ENCODE results near the gene APC2.
"Not testable (repeated sequence)": the region's sequence is repeated elsewhere in the genome, so short reads cannot be mapped to it uniquely, and the experiment has no call there.

Gene APC2

DNA sequence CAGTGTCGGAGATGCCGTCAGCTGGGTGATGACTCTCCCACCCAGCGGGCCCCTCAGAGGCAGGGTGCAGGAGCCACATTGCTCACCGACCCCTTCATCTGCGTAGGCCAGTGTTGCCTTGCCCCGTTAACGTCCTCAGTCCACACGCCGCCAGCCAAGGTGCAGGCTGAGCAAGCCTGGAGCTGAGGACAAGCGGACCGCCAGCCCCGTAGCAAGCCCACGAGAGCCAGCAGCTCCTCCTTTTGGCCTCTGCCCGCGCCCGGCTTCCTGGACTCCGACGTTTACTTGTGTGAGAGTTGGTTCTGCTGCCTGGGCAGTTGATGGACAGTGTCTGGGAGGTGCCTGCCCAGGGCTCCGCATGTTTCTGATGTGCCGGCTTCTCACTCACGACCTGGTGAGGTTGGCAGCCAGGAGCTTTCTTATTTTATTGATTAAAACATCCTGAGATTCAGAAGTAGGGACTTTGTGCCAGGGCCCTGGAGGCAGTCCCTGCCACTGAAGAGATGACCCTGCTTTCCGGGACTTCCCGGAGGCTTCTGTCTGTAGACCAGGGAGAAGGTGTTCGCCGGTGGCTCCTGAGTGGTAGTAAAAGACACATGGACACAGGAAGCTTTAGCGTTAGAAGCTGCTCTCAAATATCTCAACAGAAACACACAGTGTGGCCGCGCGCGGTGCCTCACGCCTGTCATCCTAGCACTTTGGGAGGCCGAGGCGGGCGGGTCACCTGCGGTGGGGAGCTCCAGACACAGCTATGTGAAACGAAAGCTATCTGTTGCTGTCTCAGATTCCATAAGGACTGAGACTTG lies 36.7 kb upstream of the APC2 start:
- DNase-seq (ENCODE audit: low read depth): no peak

DNA sequence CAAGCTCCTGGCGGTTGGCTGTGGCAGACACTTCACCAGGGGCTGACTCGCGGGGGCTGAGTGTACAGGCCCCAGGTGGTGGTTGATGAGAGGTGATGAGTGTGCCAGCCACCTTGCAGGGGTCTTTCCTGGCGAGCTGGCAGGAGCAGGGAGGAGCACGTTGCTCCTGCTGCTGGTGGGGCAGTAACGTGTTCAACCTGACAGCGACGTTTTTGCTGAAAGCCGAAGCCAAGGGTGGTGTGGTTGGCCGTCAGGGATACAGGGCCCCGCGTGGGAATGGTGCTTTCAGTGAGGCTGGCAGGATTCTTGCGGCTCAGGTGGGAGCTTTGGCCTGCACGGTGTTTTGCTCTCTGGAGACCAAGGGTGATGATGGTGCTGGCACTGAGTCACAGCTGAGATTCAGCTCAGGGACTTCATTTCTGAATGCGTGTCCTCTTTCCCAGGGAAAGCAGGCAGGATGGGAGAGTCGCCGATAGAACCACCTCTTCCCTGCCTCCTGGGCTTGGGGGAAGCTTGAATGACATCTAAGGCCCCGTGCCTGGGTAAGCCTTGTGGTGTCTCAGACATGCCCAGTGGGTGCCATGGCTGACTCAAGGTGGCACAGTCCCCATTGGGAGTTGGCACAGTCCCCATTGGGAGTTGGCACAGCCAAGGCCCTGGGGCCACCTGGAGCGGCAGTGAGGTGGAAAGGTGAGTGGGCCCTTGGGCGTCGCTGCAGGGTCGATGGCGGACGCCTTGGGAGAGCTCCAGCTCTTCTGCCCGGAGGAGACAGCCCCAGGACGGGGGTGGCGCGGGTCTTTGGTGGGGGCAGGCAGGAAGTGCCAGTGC lies 33.7 kb upstream of the APC2 start:
- no peak for DNase-seq (ENCODE audit: low read depth)

DNA sequence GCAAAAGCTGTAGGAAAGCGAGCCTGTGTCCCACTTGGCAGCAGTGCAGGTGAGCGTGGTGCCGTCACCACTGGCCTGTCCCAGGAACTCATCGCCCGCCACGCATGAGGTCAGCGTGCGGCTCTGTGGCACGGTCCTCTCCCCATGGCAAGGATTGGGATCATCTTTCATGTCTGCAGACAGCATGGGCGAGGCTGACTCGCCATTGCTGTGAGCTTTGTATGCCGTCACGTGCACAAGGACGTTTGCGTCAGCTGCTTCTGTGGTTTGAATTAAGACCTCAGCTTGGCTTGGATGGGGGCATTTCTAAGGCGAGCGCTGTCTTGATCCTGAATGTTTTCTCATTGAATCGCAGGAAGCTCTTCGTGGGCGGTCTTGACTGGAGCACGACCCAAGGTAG lies 32.8 kb upstream of the APC2 start:
- no peak for DNase-seq (ENCODE audit: low read depth)

DNA sequence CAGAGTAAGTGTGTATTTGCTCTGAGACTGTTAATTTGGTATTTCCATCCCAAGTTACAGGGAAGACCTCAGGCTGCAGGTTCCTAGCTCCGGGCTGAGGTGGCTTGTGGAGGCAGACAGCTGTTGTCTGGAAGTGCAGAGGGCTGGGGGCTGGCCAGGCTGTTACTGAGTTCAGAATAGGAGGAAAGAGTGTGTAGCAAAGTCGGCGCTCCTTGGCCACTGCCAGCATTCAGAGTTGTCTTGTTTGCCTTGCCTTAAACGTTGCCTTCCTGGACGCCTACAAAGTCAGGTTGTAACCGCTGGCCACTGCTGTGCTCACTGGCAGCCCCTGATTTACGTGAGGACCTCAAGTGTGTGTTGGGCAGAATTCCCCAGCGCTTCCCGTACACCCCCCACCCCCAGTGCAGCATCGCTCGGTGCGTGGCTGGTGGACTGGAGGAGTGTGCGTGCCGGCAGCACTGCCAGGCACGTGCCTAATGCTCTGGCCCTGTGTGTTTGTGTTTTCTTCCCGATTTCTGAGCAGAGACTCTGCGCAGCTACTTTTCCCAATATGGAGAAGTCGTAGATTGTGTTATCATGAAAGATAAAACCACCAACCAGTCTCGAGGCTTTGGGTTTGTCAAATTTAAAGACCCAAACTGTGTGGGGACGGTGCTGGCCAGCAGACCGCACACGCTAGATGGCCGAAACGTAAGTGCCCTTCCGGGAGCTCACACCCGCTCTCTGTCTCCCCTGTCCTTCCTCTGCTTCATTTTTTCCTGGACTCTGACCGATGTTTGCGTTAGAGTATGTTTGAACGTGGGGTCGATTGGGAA lies 32.0 kb upstream of the APC2 start:
- no peak for DNase-seq (ENCODE audit: low read depth)

DNA sequence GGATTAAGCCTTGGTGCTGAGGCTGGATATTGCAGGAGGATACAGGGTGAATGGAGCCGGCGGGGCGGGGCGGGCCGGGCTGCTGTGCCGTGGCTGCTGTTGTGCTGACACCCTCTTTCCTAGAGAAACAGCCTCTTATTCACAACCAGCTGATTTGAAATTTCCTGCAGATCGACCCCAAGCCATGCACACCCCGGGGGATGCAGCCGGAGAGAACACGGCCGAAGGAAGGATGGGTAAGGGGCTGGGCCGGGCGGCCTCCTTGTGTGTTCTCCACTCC lies 31.5 kb upstream of the APC2 start:
- no peak for DNase-seq (ENCODE audit: low read depth)

DNA sequence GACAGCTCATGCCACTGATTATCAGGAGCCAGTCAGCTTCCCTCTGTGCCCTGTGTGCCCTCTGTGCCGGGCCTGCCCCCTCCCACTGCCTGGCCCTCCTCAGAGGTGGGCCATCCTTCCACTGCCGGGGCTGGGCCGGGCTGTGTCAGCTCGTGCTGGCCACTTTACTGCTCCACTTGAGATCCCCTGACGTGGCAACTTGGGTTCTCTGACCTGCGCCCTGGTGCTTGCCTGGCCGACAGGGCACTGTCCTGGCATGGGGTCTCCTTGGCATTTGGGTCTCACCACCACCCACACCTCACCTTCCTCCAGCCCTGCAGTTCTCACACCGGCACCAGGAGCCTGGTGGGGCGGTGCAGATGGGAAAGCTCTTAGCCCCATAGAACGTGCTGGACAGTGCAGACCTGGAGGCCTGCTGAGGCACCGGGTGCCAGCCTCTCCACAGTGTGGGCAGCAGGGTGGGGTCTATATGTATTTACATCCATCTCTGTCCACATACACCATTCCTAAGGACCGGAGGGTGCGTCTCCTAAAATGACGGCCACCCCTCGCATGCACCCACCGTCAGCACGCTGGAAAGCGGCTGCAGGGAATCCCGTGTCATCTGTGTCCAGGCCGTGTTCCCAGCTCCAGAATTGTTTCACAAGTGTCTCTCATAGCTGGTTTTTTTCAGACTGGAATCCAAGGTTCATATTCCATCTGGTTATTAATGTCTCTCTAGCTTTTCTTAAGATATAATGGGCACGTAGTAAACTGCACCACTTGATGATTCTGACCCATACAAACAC lies 30.8 kb upstream of the APC2 start:
- DNase-seq (ENCODE audit: low read depth): no peak

DNA sequence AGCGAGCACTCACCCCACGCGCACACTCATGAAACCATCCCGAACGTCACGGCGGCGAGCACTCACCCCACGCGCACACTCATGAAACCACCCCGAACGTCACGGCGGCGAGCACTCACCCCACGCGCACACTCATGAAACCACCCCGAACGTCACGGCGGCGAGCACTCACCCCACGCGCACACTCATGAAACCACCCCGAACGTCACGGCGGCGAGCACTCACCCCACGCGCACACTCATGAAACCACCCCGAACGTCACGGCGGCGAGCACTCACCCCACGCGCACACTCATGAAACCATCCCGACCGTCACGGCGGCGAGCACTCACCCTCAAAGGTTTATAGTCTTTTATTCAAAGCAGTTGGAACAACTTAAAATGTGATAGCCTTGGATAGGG lies 29.8 kb upstream of the APC2 start:
- DNase-seq (ENCODE audit: low read depth): not testable (repeated sequence)

DNA sequence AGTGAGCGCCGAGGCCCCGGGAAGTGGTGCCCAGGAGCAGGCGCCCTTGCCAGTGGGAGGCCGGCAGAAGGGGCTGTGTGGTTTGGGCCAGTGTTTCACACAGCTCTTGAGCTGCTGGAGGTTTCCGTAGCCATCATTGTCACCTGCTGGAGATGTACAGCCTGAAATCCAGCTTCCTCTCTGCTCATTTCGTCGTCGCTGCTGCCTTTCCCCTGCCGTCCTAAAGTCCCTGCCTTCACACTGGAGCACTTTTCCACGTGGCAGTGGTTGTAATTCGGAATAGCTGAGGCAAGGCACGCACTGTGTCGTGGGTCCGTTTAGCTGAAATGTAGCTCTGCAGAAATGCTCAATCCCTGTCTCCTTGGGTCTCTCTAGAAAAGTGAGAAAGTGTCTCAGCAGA lies 29.3 kb upstream of the APC2 start:
- no peak for DNase-seq (ENCODE audit: low read depth)

DNA sequence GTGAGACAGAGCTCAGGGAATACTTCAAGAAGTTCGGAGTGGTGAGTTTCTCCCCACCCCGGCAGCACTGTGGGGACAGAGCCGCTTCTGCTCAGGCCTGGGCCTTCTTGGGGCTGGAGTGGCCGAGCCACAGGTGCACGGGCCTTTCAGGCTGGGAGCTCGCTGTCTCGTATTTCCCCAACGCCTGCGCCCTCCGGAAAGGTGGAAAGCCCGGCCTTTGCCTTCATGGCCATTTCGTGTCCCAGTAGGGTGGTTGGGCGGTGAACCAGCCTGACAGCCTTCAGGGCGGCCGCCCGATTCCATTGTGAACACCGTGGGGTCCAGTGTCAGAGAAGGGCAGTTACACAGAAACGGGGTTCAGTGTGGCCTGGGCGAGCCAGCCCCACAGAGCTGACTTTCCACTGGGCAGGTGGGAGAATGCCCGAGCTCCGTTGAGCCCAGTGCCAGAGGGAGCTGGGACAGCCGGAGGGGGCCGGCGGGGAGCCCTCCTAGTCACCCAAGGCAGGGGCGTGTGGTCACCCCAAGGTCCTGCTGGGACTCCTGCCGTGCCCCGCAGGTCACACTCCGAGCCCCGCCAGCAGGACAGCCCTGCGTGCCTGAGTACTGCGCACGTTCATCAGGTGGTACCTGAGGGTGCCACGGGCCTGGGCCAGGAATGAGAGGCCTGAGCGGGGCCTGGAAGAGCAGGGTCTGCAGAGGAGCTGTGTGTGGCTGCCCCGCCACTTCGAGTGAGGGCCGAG lies 28.5 kb upstream of the APC2 start:
- no peak for DNase-seq (ENCODE audit: low read depth)

DNA sequence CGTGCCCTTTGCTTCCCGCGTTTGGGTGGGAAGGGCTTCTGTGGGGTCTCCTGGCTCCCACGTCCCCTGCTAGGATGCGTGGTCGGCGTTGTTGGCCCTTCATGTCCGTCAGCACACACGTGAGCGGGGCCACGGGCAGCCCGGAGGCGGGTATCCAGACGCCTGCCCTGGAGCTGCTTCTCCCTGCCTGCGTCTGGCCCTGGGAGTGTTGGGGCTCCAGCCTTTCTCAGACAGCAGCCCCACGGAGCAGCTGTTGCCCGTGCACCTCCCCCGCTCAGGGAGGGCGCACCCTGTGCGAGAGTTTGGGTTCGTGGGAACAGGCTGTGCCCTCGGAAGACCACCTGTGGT lies 28.0 kb upstream of the APC2 start:
- no peak for DNase-seq (ENCODE audit: low read depth)

DNA sequence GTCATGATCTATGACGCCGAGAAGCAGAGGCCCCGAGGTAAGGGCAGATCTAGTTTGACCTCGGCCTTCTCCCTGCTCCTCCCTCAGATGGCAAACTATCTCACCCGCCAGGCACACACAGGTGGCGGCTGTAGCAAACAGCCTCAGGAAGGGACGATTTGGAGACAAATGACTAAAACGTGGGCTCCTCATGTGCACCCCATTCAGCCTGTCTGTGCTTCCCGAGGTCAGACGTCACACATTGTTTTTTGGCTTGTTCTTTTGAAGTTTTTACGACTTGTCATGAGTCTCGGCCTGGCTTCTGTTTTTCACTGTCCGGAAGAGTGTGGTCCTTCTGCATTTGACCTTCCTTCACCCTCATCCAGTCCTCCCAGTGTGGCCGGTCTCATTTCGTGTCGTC lies 27.6 kb upstream of the APC2 start:
- no peak for DNase-seq (ENCODE audit: low read depth)

DNA sequence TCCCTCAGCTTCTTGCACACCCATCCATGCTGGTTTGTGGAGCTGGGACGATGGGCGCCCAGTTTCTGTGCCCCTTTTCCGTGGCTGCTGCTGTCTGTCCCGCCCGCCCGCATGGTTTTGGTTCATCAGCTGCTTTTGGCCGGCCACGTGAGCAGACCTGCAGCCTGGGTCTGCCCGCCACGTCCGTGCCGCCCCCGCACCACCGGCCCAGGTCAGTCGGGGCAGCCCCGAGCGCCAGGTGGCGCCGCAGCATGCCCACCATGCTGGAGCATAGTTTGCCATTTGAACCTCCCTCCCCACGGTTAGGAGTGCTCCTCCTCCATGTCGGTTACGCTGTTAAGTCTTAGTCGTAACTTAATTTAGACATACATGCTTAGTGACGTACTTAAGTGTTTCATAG lies 27.0 kb upstream of the APC2 start:
- DNase-seq (ENCODE audit: low read depth): no peak

DNA sequence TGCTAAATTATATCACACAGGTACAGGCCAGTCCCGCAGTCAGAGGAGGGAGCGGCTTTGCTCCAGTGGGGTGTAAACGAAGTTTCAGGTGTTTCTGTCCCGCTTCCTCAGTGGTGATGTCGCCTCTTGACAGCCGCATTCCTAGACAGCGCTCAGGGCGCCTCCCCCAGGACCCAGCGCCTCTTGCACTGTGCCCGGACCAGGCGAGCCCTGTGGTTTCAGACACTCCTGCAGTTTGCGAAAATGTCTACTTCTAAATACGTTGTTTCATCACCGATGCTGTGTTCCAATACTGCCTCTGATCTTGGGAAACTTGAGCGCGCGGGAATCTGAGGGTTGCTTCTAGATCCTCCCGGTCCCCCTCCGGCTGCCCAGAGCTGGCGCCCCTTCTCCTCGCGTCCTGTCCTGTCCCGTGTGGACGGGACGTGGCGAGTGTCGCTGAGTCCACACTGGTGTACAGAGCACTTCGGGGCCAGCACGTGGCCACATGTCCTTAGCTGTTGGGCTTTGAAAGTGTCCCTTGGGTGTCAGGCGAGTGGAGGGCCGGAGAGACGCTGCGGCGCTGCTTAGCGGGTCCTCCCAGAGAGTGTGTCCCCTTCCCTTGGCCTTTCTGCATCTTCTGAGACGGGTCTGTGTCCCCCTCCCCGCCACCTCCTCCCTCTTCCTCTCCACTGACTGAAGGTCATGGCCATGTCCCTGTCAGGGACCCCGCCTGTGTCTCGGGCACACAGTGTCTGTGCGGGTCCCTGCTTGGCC lies 26.3 kb upstream of the APC2 start:
- DNase-seq (ENCODE audit: low read depth): no peak

DNA sequence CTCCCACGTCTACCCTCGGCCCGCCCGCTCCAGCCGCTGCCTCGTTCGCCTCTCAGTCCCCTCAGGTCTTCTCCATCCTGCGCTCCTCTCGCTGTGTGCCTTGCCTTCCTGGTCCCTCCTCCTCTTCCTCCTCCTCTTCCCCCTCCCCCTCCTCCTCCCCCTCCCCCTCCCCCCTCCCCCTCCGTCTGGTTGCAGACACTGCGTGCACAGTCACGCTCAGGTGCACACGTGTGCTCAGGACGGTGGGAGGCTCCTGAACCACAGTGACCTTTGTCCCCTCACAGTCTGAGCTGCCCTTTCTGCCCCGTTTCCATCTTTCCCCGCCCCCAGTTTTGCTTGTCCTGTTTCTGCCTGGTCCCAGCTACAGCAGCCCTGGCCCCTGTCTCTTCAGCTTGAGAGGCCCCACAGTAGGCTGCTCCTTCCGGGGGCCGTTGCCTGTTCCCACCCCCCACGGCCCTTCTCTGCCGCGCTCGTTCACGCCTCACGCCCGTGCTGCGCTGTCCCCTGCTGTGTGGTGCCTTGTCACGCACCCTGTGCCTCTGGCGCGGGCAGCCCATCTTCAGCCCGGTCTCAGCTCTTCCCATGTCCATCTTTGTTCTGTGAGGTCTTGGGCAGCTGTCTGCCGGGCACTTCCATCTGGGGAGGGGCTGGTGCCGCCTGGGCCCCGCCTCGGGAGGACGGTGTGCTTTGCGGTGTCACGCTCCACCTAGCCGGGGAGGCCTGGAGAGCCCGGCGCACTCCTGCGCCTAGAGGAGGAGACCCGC lies 25.5 kb upstream of the APC2 start:
- DNase-seq (ENCODE audit: low read depth): no peak

DNA sequence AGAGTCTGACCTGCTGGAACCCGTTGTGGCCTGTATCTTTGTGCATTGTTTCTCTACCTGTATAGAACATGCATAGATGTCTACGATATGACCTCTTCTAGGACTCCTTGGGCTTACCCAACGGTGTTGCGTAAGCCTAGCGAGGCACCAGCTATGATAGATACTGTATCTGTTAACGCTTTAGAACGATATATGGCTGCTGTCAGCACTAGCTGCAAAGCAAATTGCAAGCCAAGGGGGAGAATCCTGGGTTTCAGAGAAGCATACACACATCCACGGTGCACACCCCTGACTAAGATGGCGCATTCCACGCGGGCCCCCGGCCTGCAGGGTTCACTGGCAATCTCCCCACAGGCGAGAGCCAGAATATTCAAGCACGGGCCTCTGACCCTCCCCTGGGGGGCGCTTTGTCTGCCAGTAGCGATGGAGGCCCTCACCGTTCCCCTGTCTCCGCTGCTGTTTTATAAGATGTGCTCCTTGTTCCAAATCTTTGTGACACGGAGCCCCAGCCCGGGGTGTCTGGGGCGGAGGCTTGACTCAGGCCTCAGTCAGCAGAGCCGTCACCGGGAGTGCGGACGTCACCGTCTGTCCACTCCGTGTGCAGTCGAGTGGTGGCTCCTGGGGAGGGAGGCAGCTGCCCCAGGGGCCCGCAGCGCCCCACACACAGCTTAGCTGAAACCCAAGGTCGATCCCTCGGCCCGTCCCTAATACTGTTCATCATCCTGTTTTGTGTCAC lies 24.7 kb upstream of the APC2 start:
- DNase-seq (ENCODE audit: low read depth): no peak

DNA sequence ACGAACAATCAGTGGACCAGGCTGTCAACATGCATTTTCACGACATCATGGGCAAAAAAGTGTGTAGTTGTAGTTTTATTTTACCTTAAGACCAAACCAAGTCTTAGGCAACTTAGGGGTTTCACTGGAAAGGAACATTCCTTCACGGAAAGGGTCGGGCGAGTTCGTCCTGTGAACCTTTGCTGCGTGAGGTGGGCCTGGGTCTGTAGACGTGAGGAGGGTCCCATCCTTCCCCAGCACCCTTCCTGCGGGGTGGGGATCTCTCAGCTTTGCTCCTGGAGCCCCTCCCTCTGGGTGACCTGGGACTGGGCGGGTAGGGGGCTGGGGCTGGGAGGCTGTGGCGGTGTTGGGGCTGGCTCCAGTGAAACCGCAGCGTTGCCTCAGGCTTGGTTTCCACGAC lies 24.0 kb upstream of the APC2 start:
- no peak for DNase-seq (ENCODE audit: low read depth)

DNA sequence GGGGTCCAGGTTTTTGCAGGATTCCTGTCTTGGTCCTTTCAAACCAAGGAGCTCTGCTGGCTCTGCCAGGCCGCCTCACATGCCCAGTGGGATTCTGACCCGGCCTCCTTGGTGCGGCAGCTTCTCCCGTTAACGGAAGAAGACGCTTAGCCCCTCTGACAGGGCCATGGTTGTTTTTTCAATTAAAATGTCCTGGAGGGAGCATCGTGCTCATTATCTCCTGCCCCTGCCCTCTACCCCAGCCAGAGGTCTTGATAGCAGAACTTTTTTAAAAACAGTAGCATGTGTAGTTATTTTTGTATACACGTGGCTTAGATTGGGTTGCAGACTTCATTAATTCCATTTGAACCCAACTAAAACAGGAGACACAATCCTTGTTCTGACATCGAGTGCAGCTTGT lies 23.2 kb upstream of the APC2 start:
- no peak for DNase-seq (ENCODE audit: low read depth)

DNA sequence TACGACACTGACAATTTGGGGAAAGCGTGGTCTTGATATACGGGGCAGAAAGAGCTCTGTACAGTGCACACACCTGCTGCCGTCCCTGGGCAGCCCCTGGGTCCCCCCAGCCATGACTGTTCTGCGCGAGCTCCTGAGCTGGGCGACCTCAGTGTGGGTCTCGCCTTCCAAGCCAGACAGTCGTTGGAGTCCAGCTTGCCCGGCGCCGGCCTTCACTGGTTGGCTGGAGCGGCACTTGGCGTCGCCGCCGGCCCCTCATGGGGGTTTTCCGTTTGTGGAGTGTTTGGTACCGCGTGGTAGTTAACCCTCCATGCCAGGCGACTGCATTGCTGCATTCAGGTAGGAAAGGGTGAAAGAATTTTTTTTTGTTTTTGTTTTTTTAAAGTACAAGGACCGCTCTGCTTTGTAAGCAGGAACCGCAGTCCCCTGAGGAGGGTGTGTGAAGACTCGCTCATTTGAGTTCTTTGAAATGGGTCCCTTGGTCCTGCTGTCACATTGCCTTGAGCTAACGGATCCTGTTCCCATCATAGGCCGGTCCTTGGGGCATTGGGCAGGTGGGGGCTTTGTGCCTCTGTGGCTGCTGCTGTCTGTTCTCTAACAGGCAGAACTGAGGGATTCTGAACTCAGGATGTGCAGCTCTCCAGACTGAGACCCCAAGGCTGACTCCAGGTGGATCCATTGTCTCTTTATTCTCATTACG lies 22.6 kb upstream of the APC2 start:
- DNase-seq (ENCODE audit: low read depth): no peak

All from CMK (cell line).